T-cell (primary cell): ENCODE measurements around the gene FGFR4. TPM values are rescaled to one million over a fixed set of nuclear protein-coding genes. Genes with fewer than 3 reads are reported as not detected.
A peak's percentile ranks its signal among the peaks of the same experiment; 100 is the strongest.

Experiments
- ATAC-seq, 4 experiments: fragments of 200-7000 bp in 3 of 4; fragments of 150-1000 bp in 1 of 4; cut with Tn5 transposase; replicated peaks in 1 of 4; 1 replicate in 3 of 4; 2 replicates in 1 of 4; pipeline ENCODE4 v1.10.0; 2021; ENCODE audit warnings: moderate library complexity in 3 of 4, mild to moderate bottlenecking in 2 of 4, moderate number of reproducible peaks in 1 of 4
- CTCF ChIA-PET, 2 donors: fragments of 300-600 bp; sonication (Branson Sonifier 250); formaldehyde crosslinking; loops; one replicate each; lab custom pipeline; 2022; ENCODE audit warnings: antibody characterized with exemption in 2 of 2; lab: Charles Lee
- POLR2A ChIA-PET, 2 donors: fragments of 300-600 bp; sonication (Branson Sonifier 250); formaldehyde crosslinking; loops; one replicate each; lab custom pipeline; 2022; ENCODE audit warnings: antibody characterized with exemption in 2 of 2; lab: Charles Lee
- DNase-seq, 35 experiments: peaks; one replicate each; pipeline versions ENCODE4 v3.0.0 to v3.0.0-alpha.2; 2013 to 2023
- H3K27ac ChIP-seq: one replicate; pipeline ENCODE4 v1.5.1; 2013; ENCODE audit warnings: low read length
- H3K27me3 ChIP-seq, 2 experiments: replicated peaks in 1 of 2; 1 replicate in 1 of 2; 2 replicates in 1 of 2; pipeline versions ENCODE4 v1.6.1 to v1.7.0; 2013; ENCODE audit warnings: low read length in 1 of 2, mixed read lengths in 1 of 2; ENCODE audit not compliant: control insufficient read depth in 2 of 2, insufficient read depth in 2 of 2; ENCODE audit errors: extremely low read depth in 1 of 2
- H3K36me3 ChIP-seq, 2 donors: 1 replicate in 1 of 2; 2 replicates in 1 of 2; pipeline versions ENCODE4 v1.6.1 to v1.7.0; 2013; ENCODE audit warnings: low read length in 1 of 2; ENCODE audit not compliant: control insufficient read depth in 2 of 2, insufficient read depth in 1 of 2; ENCODE audit errors: extremely low read depth in 1 of 2
- H3K4me1 ChIP-seq, 2 experiments: 1 replicate in 1 of 2; 2 replicates in 1 of 2; pipeline versions ENCODE4 v1.6.1 to v1.7.0; 2013; ENCODE audit warnings: low read length in 2 of 2, mixed read lengths in 1 of 2; ENCODE audit not compliant: insufficient read depth in 2 of 2, control insufficient read depth in 1 of 2; ENCODE audit errors: extremely low read depth in 1 of 2
- H3K4me3 ChIP-seq, 2 donors: 1 replicate in 1 of 2; 2 replicates in 1 of 2; pipeline versions ENCODE4 v1.5.1 to v1.7.0; 2013; ENCODE audit warnings: mild to moderate bottlenecking in 2 of 2, low read length in 1 of 2, moderate library complexity in 1 of 2; ENCODE audit not compliant: control insufficient read depth in 1 of 2; ENCODE audit errors: extremely low read depth in 1 of 2
- H3K9me3 ChIP-seq: 2 replicates; pipeline ENCODE4 v1.7.0; 2013
- H3K27ac Mint-ChIP-seq, 2 donors: one replicate each; pipeline ENCODE4 v1.8.0; 2020 to 2021; ENCODE audit warnings: mild to moderate bottlenecking in 2 of 2, mixed read lengths in 2 of 2
- H3K27me3 Mint-ChIP-seq, 2 donors: one replicate each; pipeline ENCODE4 v1.8.0; 2021 to 2022; ENCODE audit warnings: mixed read lengths in 2 of 2
- H3K36me3 Mint-ChIP-seq: one replicate; pipeline ENCODE4 v1.8.0; 2021; ENCODE audit warnings: mixed read lengths
- H3K4me1 Mint-ChIP-seq, 3 donors: one replicate each; pipeline ENCODE4 v1.8.0; 2020 to 2022; ENCODE audit warnings: mixed read lengths in 3 of 3, mild to moderate bottlenecking in 1 of 3
- H3K4me3 Mint-ChIP-seq, 3 donors: one replicate each; pipeline ENCODE4 v1.8.0; 2020 to 2022; ENCODE audit warnings: mild to moderate bottlenecking in 3 of 3, mixed read lengths in 3 of 3, moderate library complexity in 3 of 3
- H3K9me3 Mint-ChIP-seq, 3 donors: one replicate each; pipeline ENCODE4 v1.8.0; 2020 to 2022; ENCODE audit warnings: mixed read lengths in 3 of 3
- WGBS: methylation state at CpG from one replicate; pipeline ENCODE4 v1.1.5; 2013; ENCODE audit warnings: missing lambda C conversion rate; ENCODE audit not compliant: insufficient coverage; 5-methylcytosine and 5-hydroxymethylcytosine counted together
- total RNA-seq, 35 experiments: library from RNA in 6 of 35; stranded (reverse) in 6 of 35; fragments of 120-200 nt in 1 of 35; gene quantifications; one replicate each; pipeline versions ENCODE4 v1.2.1 to v1.2.4 and lab custom pipeline; 2013 to 2026

FGFR4 gene
- total RNA-seq, 5 donors from 2014 or later (not counting 1 experiment from before 2014, with no cell fraction given) = 1.6 to 5.1 (median 3.2) TPM

- H3K4me1 Mint-ChIP-seq = peaks cover 13 to 14% (median 14%) of the 10 kb centered on the region in 3 donors
- Histone ChIP-seq H3K9me3 (no peaks in the 10 kb centered on the region), H3K27ac (no peak overlapping the region), H3K4me3 (no peak overlapping the region), H3K27me3 (peaks cover 0 to 49% of the 10 kb centered on the region in 2 experiments), H3K4me1 (peaks cover 4 to 18% of the 10 kb centered on the region in 2 experiments), H3K36me3 (no peaks in the 10 kb centered on the region)
- peaks cover 5 to 13% of the 10 kb centered on the region in 2 donors for H3K27me3 Mint-ChIP-seq
- H3K27ac Mint-ChIP-seq = peak overlapping the region in 1 of 2 donors; percentile 23
- ATAC-seq (no peak), DNase-seq (no peak)
- CTCF ChIA-PET = no interaction called here
- POLR2A ChIA-PET = no interaction called here
- no peaks in the 10 kb centered on the region for H3K36me3 Mint-ChIP-seq
- no peaks in the 10 kb centered on the region for H3K9me3 Mint-ChIP-seq
- no peak overlapping the region for H3K4me3 Mint-ChIP-seq
- 77% methylated on average over 4 of the region's 5 CpGs for WGBS
Measured at GRCh38 chr5:177089127-177089526, 2.4 kb downstream of the FGFR4 start.

GRCh38 chr5:177089825-177090641 is 3.3 kb downstream of the FGFR4 start:
- no peak for DNase-seq
- H3K36me3 Mint-ChIP-seq = no peaks in the 10 kb centered on the region
- peaks cover 13 to 14% (median 14%) of the 10 kb centered on the region in 3 donors for H3K4me1 Mint-ChIP-seq
- ChIA-PET CTCF (no interaction called here), POLR2A (no interaction called here)
- WGBS = 77% methylated on average over 20 of the region's 21 CpGs
- H3K36me3 ChIP-seq = no peaks in the 10 kb centered on the region
- no peaks in the 10 kb centered on the region for H3K9me3 Mint-ChIP-seq
- H3K27me3 Mint-ChIP-seq = peaks cover 5 to 13% of the 10 kb centered on the region in 2 donors
- no peak overlapping the region for H3K27ac Mint-ChIP-seq
- peaks cover 0 to 44% of the 10 kb centered on the region in 2 experiments for H3K27me3 ChIP-seq
- no peak overlapping the region for H3K4me3 ChIP-seq
- no peak overlapping the region for H3K27ac ChIP-seq
- no peak for ATAC-seq
- no peaks in the 10 kb centered on the region for H3K9me3 ChIP-seq
- H3K4me3 Mint-ChIP-seq = no peak overlapping the region
- peaks cover 4 to 18% of the 10 kb centered on the region in 2 experiments for H3K4me1 ChIP-seq

GRCh38 chr5:177090813-177091212 is 4.1 kb downstream of the FGFR4 start:
- no peaks in the 10 kb centered on the region for H3K36me3 Mint-ChIP-seq
- Histone ChIP-seq H3K27ac (no peak overlapping the region), H3K27me3 (peaks cover 0 to 44% of the 10 kb centered on the region in 2 experiments), H3K4me3 (no peak overlapping the region), H3K9me3 (no peaks in the 10 kb centered on the region), H3K4me1 (peaks cover 4 to 18% of the 10 kb centered on the region in 2 experiments), H3K36me3 (no peaks in the 10 kb centered on the region)
- no peak overlapping the region for H3K4me3 Mint-ChIP-seq
- H3K4me1 Mint-ChIP-seq = peaks cover 12 to 14% (median 14%) of the 10 kb centered on the region in 3 donors
- no peak for DNase-seq
- no peak for ATAC-seq
- peaks cover 5 to 13% of the 10 kb centered on the region in 2 donors for H3K27me3 Mint-ChIP-seq
- ChIA-PET CTCF (no interaction called here), POLR2A (no interaction called here)
- 97% methylated on average over 6 of the region's 13 CpGs for WGBS
- H3K9me3 Mint-ChIP-seq = no peaks in the 10 kb centered on the region
- H3K27ac Mint-ChIP-seq = no peak overlapping the region

DNA sequence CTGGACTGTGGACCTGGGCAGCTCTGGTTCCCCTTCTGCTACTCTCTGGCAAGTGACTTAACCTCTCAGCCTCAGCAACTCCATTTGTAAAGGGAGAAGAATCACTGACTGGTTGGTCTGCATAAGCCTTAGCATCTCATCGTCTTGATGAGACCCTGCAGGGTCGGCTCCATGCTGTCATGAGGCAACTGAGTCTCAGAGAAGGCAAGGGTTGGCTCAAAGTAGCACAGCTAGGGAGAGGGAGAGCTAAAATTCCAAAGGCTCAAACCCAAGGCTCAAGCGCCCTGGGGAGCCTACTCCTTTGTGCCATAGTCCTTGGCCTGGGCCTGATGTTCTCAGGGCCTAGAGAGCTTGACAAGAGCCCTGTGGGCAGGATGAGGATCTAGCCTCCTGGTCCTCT is 4.5 kb downstream of the FGFR4 start:
- no peak for ATAC-seq
- WGBS = 81% methylated on average over 1 of the region's 3 CpGs
- ChIA-PET POLR2A (no interaction called here), CTCF (no interaction called here)
- no peak for DNase-seq
- Histone ChIP-seq H3K4me1 (peaks cover 4 to 17% of the 10 kb centered on the region in 2 experiments), H3K27me3 (peaks cover 0 to 44% of the 10 kb centered on the region in 2 experiments), H3K4me3 (no peak overlapping the region), H3K36me3 (no peaks in the 10 kb centered on the region), H3K27ac (no peak overlapping the region), H3K9me3 (no peaks in the 10 kb centered on the region)
- H3K9me3 Mint-ChIP-seq = no peaks in the 10 kb centered on the region
- H3K36me3 Mint-ChIP-seq = no peaks in the 10 kb centered on the region
- no peak overlapping the region for H3K4me3 Mint-ChIP-seq
- no peak overlapping the region for H3K27ac Mint-ChIP-seq
- H3K4me1 Mint-ChIP-seq = peaks cover 8 to 10% (median 9%) of the 10 kb centered on the region in 3 donors
- peaks cover 5 to 13% of the 10 kb centered on the region in 2 donors for H3K27me3 Mint-ChIP-seq

- POLR2A ChIA-PET = no interaction called here
- ATAC-seq (no peak), DNase-seq (no peak)
- Mint-ChIP-seq H3K4me1 (peaks cover 5 to 6% (median 5%) of the 10 kb centered on the region in 3 donors), H3K9me3 (no peaks in the 10 kb centered on the region), H3K36me3 (no peaks in the 10 kb centered on the region), H3K27ac (no peak overlapping the region), H3K4me3 (no peak overlapping the region), H3K27me3 (peaks cover 4 to 13% of the 10 kb centered on the region in 2 donors)
- CTCF ChIA-PET = interaction anchor here in 1 of 2 donors (0.6 kb wide), 2 partner anchors 216 to 417 kb away, joined by 4 to 5 read pairs; partner anchors contain the start of gene DOK3
- no peaks in the 10 kb centered on the region for H3K9me3 ChIP-seq
- no peak overlapping the region for H3K4me3 ChIP-seq
- peaks cover under 1 to 8% of the 10 kb centered on the region in 2 experiments for H3K4me1 ChIP-seq
- no peak overlapping the region for H3K27ac ChIP-seq
- WGBS = 85% methylated on average over 30 of the region's 32 CpGs
- no peaks in the 10 kb centered on the region for H3K36me3 ChIP-seq
- H3K27me3 ChIP-seq = peaks cover 0 to 39% of the 10 kb centered on the region in 2 experiments
Measured at GRCh38 chr5:177092178-177093081, 5.7 kb downstream of the FGFR4 start.

DNA sequence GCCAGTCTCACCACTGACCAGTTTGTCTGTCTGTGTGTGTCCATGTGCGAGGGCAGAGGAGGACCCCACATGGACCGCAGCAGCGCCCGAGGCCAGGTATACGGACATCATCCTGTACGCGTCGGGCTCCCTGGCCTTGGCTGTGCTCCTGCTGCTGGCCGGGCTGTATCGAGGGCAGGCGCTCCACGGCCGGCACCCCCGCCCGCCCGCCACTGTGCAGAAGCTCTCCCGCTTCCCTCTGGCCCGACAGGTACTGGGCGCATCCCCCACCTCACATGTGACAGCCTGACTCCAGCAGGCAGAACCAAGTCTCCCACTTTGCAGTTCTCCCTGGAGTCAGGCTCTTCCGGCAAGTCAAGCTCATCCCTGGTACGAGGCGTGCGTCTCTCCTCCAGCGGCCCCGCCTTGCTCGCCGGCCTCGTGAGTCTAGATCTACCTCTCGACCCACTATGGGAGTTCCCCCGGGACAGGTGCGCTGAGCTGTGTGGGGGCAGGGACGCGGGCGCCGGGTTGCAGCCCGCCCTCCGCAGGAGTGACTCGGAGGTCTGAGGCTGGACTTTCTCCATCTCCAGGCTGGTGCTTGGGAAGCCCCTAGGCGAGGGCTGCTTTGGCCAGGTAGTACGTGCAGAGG is 6.5 kb downstream of the FGFR4 start:
- Mint-ChIP-seq H3K4me3 (no peak overlapping the region), H3K27ac (no peak overlapping the region), H3K4me1 (peaks cover 0 to 3% (median 1%) of the 10 kb centered on the region in 3 donors), H3K36me3 (no peaks in the 10 kb centered on the region), H3K9me3 (no peaks in the 10 kb centered on the region), H3K27me3 (peaks cover 0 to 8% of the 10 kb centered on the region in 2 donors)
- H3K27ac ChIP-seq = no peak overlapping the region
- CTCF ChIA-PET = interaction anchor here in 1 of 2 donors (0.6 kb wide), 1 partner anchor 417 kb away, joined by 5 read pairs; the partner anchor contains the start of gene DOK3
- no peak overlapping the region for H3K4me3 ChIP-seq
- POLR2A ChIA-PET = no interaction called here
- no peaks in the 10 kb centered on the region for H3K9me3 ChIP-seq
- H3K4me1 ChIP-seq = peaks cover 0 to 4% of the 10 kb centered on the region in 2 experiments
- ATAC-seq = no peak
- no peaks in the 10 kb centered on the region for H3K36me3 ChIP-seq
- peaks cover 0 to 36% of the 10 kb centered on the region in 2 experiments for H3K27me3 ChIP-seq
- 92% methylated on average over 40 of the region's 40 CpGs for WGBS
- DNase-seq = no peak
